ENCODE results near the gene MYL6B. TPM values are rescaled to one million over a fixed set of nuclear protein-coding genes. Genes with fewer than 3 reads are reported as not detected.

Gene MYL6B
- total and polyA plus RNA-seq, 2 experiments from 2014 or later = 96.9 to 164 TPM

DNA sequence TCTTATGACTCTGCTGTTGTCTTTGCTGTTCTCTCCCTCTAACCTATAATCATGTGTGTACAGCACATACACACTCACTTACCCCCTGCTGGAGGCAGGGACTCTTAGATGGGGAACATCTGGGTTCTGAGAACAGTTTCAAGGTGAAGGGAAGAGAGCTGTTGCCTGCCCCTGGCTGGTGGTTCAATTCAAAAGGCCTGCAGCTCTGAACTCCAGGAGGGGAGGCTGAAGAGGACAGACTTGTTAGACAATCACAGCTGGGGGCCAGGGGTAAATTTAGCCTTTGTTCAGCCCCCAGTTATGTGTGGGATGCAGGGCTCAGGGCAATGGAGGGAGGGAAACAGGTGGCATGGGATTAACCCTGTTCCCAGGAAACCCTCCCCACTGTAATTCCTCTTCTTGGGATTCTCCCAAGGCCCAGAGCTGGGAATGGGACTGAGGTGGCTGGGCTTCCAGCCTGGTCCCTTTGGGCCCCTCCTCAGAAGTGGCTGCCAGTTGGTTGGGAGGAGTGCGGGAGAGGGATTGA, 1.9 kb downstream of the MYL6B start (continued):
- no peak for TF ChIP-seq CTCF (conservative IDR thresholded peaks at IDR 0.05; ENCODE audit: low read depth in 2 of 2)
- TF ChIP-seq POLR2AphosphoS5 (IDR thresholded peaks at IDR 0.05; ENCODE audit: low read depth) = no peak
- no peak for TF ChIP-seq STAT1 (IDR thresholded peaks at IDR 0.05; ENCODE audit: unreplicated experiment)
- TF ChIP-seq CREB1 (CRISPR knock-in tag; IDR thresholded peaks at IDR 0.05; ENCODE audit: low read depth) = no peak
- no peak for TF ChIP-seq ZNF331 (CRISPR knock-in tag; IDR thresholded peaks at IDR 0.05; ENCODE audit: low read depth)
- TF ChIP-seq ZNF114 (CRISPR knock-in tag; IDR thresholded peaks at IDR 0.05) = no peak
- TF ChIP-seq NANOG (IDR thresholded peaks at IDR 0.05; ENCODE audit: borderline replicate concordance) = no peak

DNA sequence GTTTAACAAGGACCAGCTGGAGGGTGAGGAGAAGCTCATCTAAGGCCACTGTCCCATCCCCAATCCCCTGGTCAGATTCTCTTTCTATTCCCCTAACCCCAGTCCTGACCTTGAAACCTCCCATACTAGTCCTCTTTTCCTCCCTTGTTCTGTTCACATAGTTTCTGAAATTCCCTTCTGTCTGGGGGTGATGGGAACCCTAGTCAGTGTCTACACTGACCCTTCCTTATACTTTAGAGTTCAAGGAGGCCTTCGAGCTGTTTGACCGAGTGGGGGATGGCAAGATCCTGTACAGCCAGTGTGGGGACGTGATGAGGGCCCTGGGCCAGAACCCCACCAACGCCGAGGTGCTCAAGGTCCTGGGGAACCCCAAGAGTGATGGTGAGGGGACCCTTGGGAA, 2.4 kb downstream of the MYL6B start:
- Mint-ChIP-seq H3K27me3 (ENCODE audit: insufficient read depth, low read depth, poor library complexity) (peaks cover 34% of the 10 kb centered on the region), H3K4me1 (peaks cover 35% of the 10 kb centered on the region), H3K4me3 (peak overlapping the region; percentile 34; the same call in 1 of the 3 replicates), H3K36me3 (ENCODE audit: low read depth) (peaks cover 37% of the 10 kb centered on the region), H3K9me3 (no peaks in the 10 kb centered on the region; the same call in none of the 3 replicates), H3K27ac (no peak overlapping the region)
- H4K20me1 ChIP-seq (replicated peaks; ENCODE audit: insufficient read depth) = no peaks in the 10 kb centered on the region; the same call in 1 of the 2 replicates
- no peak overlapping the region for H3K4me3 ChIP-seq
- peaks cover 28% of the 10 kb centered on the region for H3K4me1 ChIP-seq (ENCODE audit: insufficient read depth)
- H2AFZ ChIP-seq = no peak overlapping the region
- no peak overlapping the region for H3K27ac ChIP-seq (ENCODE audit: low read depth)
- H3K4me2 ChIP-seq = no peak overlapping the region
- H3K9me2 ChIP-seq (ENCODE audit: insufficient read depth) = no peaks in the 10 kb centered on the region
- no peaks in the 10 kb centered on the region for H3K27me3 ChIP-seq (ENCODE audit: insufficient read depth)
- ATAC-seq = no peak
- H3K79me2 ChIP-seq (replicated peaks; ENCODE audit: insufficient read depth) = peaks cover 29% of the 10 kb centered on the region
- DNase-seq (ENCODE audit: low spot score) = no peak
- peaks cover 6% of the 10 kb centered on the region; the same call in 1 of the 2 replicates for H3K36me3 ChIP-seq (ENCODE audit: insufficient read depth)
- H3F3A ChIP-seq (replicated peaks; ENCODE audit: low read depth) = peaks cover 31% of the 10 kb centered on the region
- TF ChIP-seq EZH2 (IDR thresholded peaks at IDR 0.05; ENCODE audit: low read depth, unreplicated experiment) (no peak), CTCF (conservative IDR thresholded peaks at IDR 0.05; ENCODE audit: low read depth in 2 of 2) (no peak), STAT1 (IDR thresholded peaks at IDR 0.05; ENCODE audit: unreplicated experiment) (no peak), NANOG (IDR thresholded peaks at IDR 0.05; ENCODE audit: borderline replicate concordance) (no peak), EZH2phosphoT487 (IDR thresholded peaks at IDR 0.05; ENCODE audit: unreplicated experiment) (no peak), ZNF462 (CRISPR knock-in tag; IDR thresholded peaks at IDR 0.05) (no peak), POLR2AphosphoS5 (IDR thresholded peaks at IDR 0.05; ENCODE audit: low read depth) (no peak), ZNF114 (CRISPR knock-in tag; IDR thresholded peaks at IDR 0.05) (no peak), CREB1 (CRISPR knock-in tag; IDR thresholded peaks at IDR 0.05; ENCODE audit: low read depth) (no peak), ZNF331 (CRISPR knock-in tag; IDR thresholded peaks at IDR 0.05; ENCODE audit: low read depth) (no peak), JUNB (IDR thresholded peaks at IDR 0.05; ENCODE audit: unreplicated experiment) (no peak)
- TF ChIP-seq, protein P1, sequence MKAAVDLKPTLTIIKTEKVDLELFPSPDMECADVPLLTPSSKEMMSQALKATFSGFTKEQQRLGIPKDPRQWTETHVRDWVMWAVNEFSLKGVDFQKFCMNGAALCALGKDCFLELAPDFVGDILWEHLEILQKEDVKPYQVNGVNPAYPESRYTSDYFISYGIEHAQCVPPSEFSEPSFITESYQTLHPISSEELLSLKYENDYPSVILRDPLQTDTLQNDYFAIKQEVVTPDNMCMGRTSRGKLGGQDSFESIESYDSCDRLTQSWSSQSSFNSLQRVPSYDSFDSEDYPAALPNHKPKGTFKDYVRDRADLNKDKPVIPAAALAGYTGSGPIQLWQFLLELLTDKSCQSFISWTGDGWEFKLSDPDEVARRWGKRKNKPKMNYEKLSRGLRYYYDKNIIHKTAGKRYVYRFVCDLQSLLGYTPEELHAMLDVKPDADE (IDR thresholded peaks at IDR 0.05) = no peak

All from GM23338 (cell line).